Measurements from ENCODE around the gene ANKRD42.

- TF ChIP-seq GATA2 (IDR thresholded peaks at IDR 0.05; ENCODE audit: low read depth, low read length) = no peak
- no peak for TF ChIP-seq GATA3 (IDR thresholded peaks at IDR 0.05; ENCODE audit: low read depth, low read length)
Measured at GRCh38 chr11:83205608-83206185, 12.2 kb downstream of the ANKRD42 start.

Measured in SH-SY5Y (cell line).